Measurements from ENCODE around the gene FBXO34.

Gene FBXO34

DNA sequence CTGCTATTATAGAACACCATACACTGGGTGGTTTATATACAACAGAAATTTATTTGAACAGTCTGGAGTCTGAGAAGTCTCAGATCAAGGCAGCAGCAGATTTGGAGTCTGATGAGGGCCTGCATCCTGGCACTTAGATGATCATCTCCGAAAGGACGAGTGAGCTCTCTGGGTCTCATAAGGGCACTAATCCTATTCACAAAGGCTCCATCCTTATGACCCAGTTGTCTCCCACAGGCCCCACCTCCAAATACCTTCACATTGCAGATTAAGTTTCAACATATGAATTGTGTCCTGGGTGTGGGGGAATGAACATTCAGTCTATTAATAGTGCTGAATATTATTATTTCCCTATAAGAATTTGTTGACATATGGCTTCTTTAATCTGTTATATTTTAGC, 53.6 kb downstream of the FBXO34 start:
- no peak overlapping the region for H3K4me3 ChIP-seq (ENCODE audit: low read depth, low read length)
- H3K36me3 ChIP-seq (replicated peaks) = no peaks in the 10 kb centered on the region
- in situ Hi-C loops (cut with HindIII; ENCODE audit: low pct_ligation_motif_present, low sequenced_read_pairs) = no loop called here
- no peak overlapping the region for H3K27ac ChIP-seq
- DNase-seq = no peak
- TF ChIP-seq, protein P1, sequence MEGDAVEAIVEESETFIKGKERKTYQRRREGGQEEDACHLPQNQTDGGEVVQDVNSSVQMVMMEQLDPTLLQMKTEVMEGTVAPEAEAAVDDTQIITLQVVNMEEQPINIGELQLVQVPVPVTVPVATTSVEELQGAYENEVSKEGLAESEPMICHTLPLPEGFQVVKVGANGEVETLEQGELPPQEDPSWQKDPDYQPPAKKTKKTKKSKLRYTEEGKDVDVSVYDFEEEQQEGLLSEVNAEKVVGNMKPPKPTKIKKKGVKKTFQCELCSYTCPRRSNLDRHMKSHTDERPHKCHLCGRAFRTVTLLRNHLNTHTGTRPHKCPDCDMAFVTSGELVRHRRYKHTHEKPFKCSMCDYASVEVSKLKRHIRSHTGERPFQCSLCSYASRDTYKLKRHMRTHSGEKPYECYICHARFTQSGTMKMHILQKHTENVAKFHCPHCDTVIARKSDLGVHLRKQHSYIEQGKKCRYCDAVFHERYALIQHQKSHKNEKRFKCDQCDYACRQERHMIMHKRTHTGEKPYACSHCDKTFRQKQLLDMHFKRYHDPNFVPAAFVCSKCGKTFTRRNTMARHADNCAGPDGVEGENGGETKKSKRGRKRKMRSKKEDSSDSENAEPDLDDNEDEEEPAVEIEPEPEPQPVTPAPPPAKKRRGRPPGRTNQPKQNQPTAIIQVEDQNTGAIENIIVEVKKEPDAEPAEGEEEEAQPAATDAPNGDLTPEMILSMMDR (IDR thresholded peaks at IDR 0.05; ENCODE audit: low read depth, low read length, missing control alignments) = no peak
- no peaks in the 10 kb centered on the region for H3K27me3 ChIP-seq (replicated peaks)

DNA sequence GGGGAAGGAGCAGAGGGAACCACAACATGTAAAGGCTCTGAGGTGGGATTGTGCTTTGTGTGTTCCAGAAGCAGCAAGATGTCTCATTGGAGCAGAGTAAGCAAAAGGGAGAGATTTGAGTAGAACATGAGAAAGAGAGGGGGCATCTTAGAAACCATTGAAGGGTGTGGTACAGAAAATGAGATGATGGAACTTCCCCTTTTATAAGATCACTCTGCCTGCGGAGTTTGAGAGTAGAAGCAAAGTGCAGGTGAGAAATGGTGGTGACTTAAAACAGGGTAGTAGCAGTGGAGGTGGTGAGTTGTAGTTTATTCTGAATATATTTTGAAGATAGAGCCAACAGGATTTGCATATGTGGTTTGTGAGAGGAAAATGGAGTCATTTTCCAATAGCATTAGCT, 56.0 kb downstream of the FBXO34 start:
- in situ Hi-C loops (cut with HindIII; ENCODE audit: low pct_ligation_motif_present, low sequenced_read_pairs) = no loop called here
- H3K27me3 ChIP-seq (replicated peaks) = no peaks in the 10 kb centered on the region
- no peaks in the 10 kb centered on the region for H3K36me3 ChIP-seq (replicated peaks)
- H3K4me3 ChIP-seq (ENCODE audit: low read depth, low read length) = no peak overlapping the region
- H3K27ac ChIP-seq = no peak overlapping the region
- TF ChIP-seq, protein P1 (IDR thresholded peaks at IDR 0.05; ENCODE audit: low read depth, low read length, missing control alignments) = no peak
- DNase-seq = no peak

DNA sequence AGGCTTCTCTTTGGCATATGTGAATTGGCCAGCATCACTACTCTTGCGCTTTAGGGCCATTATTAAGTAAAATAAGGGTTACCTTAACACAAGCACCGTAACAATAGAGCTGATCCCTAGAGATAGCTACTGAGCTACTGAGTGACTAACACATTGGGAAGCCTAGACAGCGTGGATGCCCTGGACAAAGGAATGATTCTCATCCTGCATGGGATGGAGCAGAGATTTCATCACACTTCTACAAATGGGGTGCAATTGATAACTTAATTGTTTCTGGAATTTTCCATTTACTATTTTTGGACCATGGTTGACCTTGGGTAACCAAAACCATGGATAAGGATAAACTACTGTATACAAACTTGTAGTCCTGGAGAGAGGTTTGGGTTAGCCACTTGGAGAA, 57.1 kb downstream of the FBXO34 start:
- in situ Hi-C loops (cut with HindIII; ENCODE audit: low pct_ligation_motif_present, low sequenced_read_pairs) = no loop called here
- Histone ChIP-seq H3K27ac (no peak overlapping the region), H3K27me3 (replicated peaks) (no peaks in the 10 kb centered on the region), H3K36me3 (replicated peaks) (no peaks in the 10 kb centered on the region), H3K4me3 (ENCODE audit: low read depth, low read length) (no peak overlapping the region)
- TF ChIP-seq, protein P1 (IDR thresholded peaks at IDR 0.05; ENCODE audit: low read depth, low read length, missing control alignments) = no peak
- peak; percentile 25 for DNase-seq

DNA sequence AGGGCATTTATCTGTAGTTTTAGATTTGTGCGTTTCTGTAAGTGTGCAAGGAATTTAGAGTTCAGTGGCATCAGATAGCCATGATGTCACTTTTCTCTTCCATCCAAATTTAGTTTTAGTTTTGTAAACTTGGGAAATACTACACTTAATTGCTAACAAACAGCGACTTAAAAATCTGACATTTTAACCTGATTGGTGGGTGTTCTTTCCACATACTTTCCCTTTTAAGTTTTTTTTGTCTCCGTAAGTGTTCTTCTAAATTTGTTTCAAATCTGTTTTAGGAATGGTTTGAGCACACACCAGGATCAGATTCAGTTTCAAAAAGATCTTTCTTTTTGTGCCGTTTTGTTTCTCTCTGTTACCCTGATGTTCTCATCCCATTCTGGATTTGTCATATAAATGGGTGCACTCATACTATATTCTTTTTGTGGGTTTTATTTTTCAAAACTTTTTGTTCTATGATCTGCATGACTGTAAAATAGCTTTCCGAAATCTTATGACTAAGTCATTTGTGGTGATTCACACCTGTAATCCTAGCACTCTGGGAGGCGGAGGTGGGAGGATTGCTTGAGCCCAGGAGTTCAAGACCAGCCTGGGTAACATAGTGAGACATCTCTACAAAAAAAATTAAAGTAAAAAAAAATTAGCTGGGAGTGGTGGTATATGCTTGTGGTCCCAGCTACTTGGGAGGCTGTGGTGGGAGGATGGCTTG, 58.9 kb downstream of the FBXO34 start:
- TF ChIP-seq, protein P1 (IDR thresholded peaks at IDR 0.05; ENCODE audit: low read depth, low read length, missing control alignments) = no peak
- H3K27me3 ChIP-seq (replicated peaks) = no peaks in the 10 kb centered on the region
- H3K36me3 ChIP-seq (replicated peaks) = no peaks in the 10 kb centered on the region
- no peak for DNase-seq
- H3K27ac ChIP-seq = no peak overlapping the region
- in situ Hi-C loops (cut with HindIII; ENCODE audit: low pct_ligation_motif_present, low sequenced_read_pairs) = no loop called here
- H3K4me3 ChIP-seq (ENCODE audit: low read depth, low read length) = no peak overlapping the region

DNA sequence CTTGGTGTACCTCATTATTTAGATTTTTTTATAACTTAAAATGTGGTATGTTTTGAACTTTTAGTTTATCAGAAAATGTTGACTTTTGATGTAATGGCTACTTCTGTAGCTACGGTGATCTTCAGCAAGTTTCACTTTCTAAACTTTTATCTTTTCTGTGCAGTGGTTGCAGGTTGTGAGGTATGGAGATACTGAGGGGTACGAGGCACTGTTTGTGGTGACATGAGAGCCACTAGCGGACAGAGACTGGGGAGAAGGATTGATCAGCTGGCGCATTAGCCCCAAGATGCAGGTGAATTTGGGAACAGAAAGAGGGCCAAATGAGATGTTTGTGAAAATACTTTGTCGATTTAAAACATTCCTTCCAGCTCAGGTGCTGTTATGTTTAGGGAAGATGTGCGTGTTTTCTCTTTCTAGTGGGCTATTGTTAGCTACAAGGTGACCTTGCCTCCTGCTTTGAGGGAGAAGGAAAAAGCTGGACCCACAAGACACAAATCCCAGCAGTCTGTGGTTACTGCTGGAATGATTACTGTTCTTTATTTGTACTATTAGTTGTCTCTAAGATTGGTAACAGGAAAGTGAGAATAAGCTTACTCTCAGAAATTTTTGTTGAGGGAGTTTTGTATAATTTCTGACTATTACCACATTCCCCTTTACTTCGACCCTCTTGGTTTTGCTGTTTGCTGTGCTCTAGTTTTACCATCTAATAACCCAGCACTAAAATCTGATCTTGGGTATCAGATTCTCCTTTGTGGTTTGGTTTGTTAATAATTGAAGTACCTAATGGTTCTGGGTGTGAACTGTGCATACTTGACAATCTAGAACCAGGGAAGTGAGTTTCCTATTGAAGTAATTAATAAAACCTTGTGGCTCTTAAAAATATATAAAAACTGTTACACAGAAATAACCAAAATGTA, 61.7 kb downstream of the FBXO34 start:
- Histone ChIP-seq H3K27me3 (replicated peaks) (no peaks in the 10 kb centered on the region), H3K36me3 (replicated peaks) (no peaks in the 10 kb centered on the region), H3K27ac (no peak overlapping the region), H3K4me3 (ENCODE audit: low read depth, low read length) (no peak overlapping the region)
- no peak for DNase-seq
- in situ Hi-C loops (cut with HindIII; ENCODE audit: low pct_ligation_motif_present, low sequenced_read_pairs) = no loop called here
- TF ChIP-seq, protein P1 (IDR thresholded peaks at IDR 0.05; ENCODE audit: low read depth, low read length, missing control alignments) = no peak

All from brain microvascular endothelial cell (primary cell).